GM12878 (cell line): ENCODE measurements around the gene IL32. TPM values are rescaled to one million over a fixed set of nuclear protein-coding genes. Genes with fewer than 3 reads are reported as not detected.

Experiments used
- ATAC-seq: fragments of 200-7000 bp; cut with Tn5 transposase; 3 replicates; pipeline ENCODE4 v1.9.1; 2020; ENCODE audit warnings: mild to moderate bottlenecking, moderate library complexity
- BruUV-seq: library from RNA; stranded (reverse); fragments of 400-500 nt; replicated peaks from 2 replicates; lab custom pipeline; 2021; lab: Mats Ljungman, UMichigan
- CTCF ChIA-PET: fragments of 300-600 bp; sonication (Branson Sonifier 250); formaldehyde crosslinking; extraction: SDS; loops from one replicate; lab custom pipeline; 2021; ENCODE audit warnings: inconsistent platforms; lab: Yijun Ruan, JAX
- POLR2A ChIA-PET: fragments of 350-600 bp; formaldehyde crosslinking; extraction: SDS; loops from one replicate; lab custom pipeline; 2021; ENCODE audit warnings: inconsistent platforms; lab: Charles Lee
- RAD21 ChIA-PET: fragments of 300-600 bp; sonication (Branson Sonifier 250); formaldehyde crosslinking; loops from one replicate; lab custom pipeline; 2023; ENCODE audit warnings: antibody characterized with exemption; ENCODE audit not compliant: unreplicated experiment; lab: Charles Lee
- SMC1A ChIA-PET: fragments of 300-600 bp; sonication (Branson Sonifier 250); formaldehyde crosslinking; loops from one replicate; lab custom pipeline; 2023; ENCODE audit not compliant: unreplicated experiment, uncharacterized antibody; lab: Charles Lee
- DNase-seq: peaks from one replicate; pipeline ENCODE4 v3.0.0-alpha.2; 2011; ENCODE audit warnings: low read depth, low spot score
- FAIRE-seq: peaks from 3 replicates; lab custom pipeline; 2011; peaks lifted over from hg19 to GRCh38; lab: Jason Lieb, UNC
- H2AFZ ChIP-seq: 2 replicates; pipeline ENCODE4 v1.6.0; 2011; ENCODE audit warnings: low read depth, low read length, control low read depth; ENCODE audit not compliant: control insufficient read depth
- H3K27ac ChIP-seq: 2 replicates; pipeline ENCODE4 v1.5.1; 2011; ENCODE audit warnings: control low read depth; ENCODE audit not compliant: control insufficient read depth, insufficient read depth
- H3K27me3 ChIP-seq, 2 experiments: replicated peaks in 1 of 2; 2 replicates each; pipeline versions ENCODE4 v1.6.0 to v1.6.1; 2011; ENCODE audit warnings: low read length in 1 of 2; ENCODE audit not compliant: control insufficient read depth in 2 of 2, insufficient read depth in 2 of 2
- H3K36me3 ChIP-seq, 2 experiments: 2 replicates each; pipeline ENCODE4 v1.5.1; 2011; ENCODE audit warnings: low read length in 1 of 2; ENCODE audit not compliant: control insufficient read depth in 2 of 2, insufficient read depth in 2 of 2
- H3K4me1 ChIP-seq: 2 replicates; pipeline ENCODE4 v1.6.1; 2011; ENCODE audit warnings: mild to moderate bottlenecking, low read length, moderate library complexity, mixed read lengths; ENCODE audit not compliant: control insufficient read depth, insufficient read depth
- H3K4me2 ChIP-seq: 2 replicates; pipeline ENCODE4 v1.6.0; 2011; ENCODE audit warnings: control low read depth; ENCODE audit not compliant: control insufficient read depth, insufficient read depth
- H3K4me3 ChIP-seq: fragments of 200-600 bp; sonication (generic); 2 replicates; pipeline ENCODE4 v1.5.1; 2016
- H3K79me2 ChIP-seq: 2 replicates; pipeline ENCODE4 v1.6.0; 2011; ENCODE audit warnings: low read length; ENCODE audit not compliant: control insufficient read depth, insufficient read depth
- H3K9ac ChIP-seq: 2 replicates; pipeline ENCODE4 v1.8.0; 2011; ENCODE audit warnings: low read length, control low read depth, mixed read lengths; ENCODE audit not compliant: control insufficient read depth, insufficient read depth
- H3K9me3 ChIP-seq: replicated peaks from 3 replicates; pipeline ENCODE4 v1.5.1; 2011; ENCODE audit warnings: mild to moderate bottlenecking, low read length; ENCODE audit not compliant: control insufficient read depth, insufficient read depth
- H4K20me1 ChIP-seq: 2 replicates; pipeline ENCODE4 v1.6.0; 2011; ENCODE audit not compliant: control insufficient read depth, insufficient read depth
- IKZF2 ChIP-seq, 2 experiments: fragments of 450-650 bp; IDR thresholded peaks; 2 replicates each; pipeline ENCODE4 v1.6.1; 2017; ENCODE audit warnings: mild to moderate bottlenecking in 2 of 2, moderate library complexity in 2 of 2
- JUND ChIP-seq: IDR thresholded peaks from 2 replicates; pipeline ENCODE4 v1.6.1; 2012; ENCODE audit warnings: low read depth, mild to moderate bottlenecking, low read length, improper control_type of control experiment, moderate library complexity
- LARP7 ChIP-seq: fragments of 450-650 bp; IDR thresholded peaks from 2 replicates; pipeline ENCODE4 v1.6.1; 2017; ENCODE audit warnings: mild to moderate bottlenecking
- ZNF217 ChIP-seq: fragments of 450-650 bp; IDR thresholded peaks from 2 replicates; pipeline ENCODE4 v1.6.1; 2017; ENCODE audit warnings: antibody characterized with exemption, mild to moderate bottlenecking
- WGBS: methylation state at CpG from one replicate; pipeline ENCODE4 v1.1.6; 2016; ENCODE audit warnings: low lambda C conversion rate; ENCODE audit not compliant: insufficient replicate concordance, insufficient coverage; ENCODE audit errors: missing lambda C conversion rate; 5-methylcytosine and 5-hydroxymethylcytosine counted together
- in situ Hi-C: fragments of 300-500 bp; cut with MboI; formaldehyde crosslinking; loops from 9 replicates; pipeline ENCODE4 v1.14.3; 2018; ENCODE audit warnings: mixed read lengths
- intact Hi-C: fragments of 100-400 bp; cut with micrococcal nuclease; formaldehyde crosslinking; loops from one replicate; pipeline ENCODE4 v1.14.2; 2022; ENCODE audit not compliant: unreplicated experiment
- polyA plus RNA-seq, 11 experiments: library from polyadenylated mRNA; depleted of rRNA in 4 of 11; unstranded in 6 of 11; stranded (reverse) in 5 of 11; fragments of >200 nt; fragmentation: Nextera tagmentation in 4 of 11; fragmentation: Illumina TruSeq in 1 of 11; extraction: Ambion mirVana in 4 of 11; extraction: Trizol in 1 of 11; gene quantifications; 1 replicate in 1 of 11; 2 replicates in 10 of 11; pipeline versions ENCODE4 v1.2.1 to v1.2.3, GENCODE V29; 2011 to 2016; ENCODE audit warnings: inconsistent platforms in 2 of 11, missing spikeins in 2 of 11, low read depth in 1 of 11
- total RNA-seq, 4 experiments: library from RNA; depleted of rRNA in 3 of 4; stranded (reverse); fragments of >200 nt in 3 of 4; fragmentation: Illumina TruSeq in 1 of 4; extraction: Trizol in 1 of 4; gene quantifications; 2 replicates each; pipeline versions ENCODE4 v1.2.1 to v1.2.3, GENCODE V29; 2013 to 2021
- TF ChIP-seq, protein P1 (sequence below): fragments of 450-650 bp; IDR thresholded peaks from 2 replicates; pipeline ENCODE4 v1.6.1; 2017; ENCODE audit warnings: antibody characterized with exemption, mild to moderate bottlenecking, moderate library complexity

Gene IL32
- total and polyA plus RNA-seq, 10 of the 15 experiments (the other 5 are each of a cell fraction or from before 2014, with no cell fraction given) = 27.0 to 122 (median 55.8) TPM

- TF ChIP-seq, protein P1, sequence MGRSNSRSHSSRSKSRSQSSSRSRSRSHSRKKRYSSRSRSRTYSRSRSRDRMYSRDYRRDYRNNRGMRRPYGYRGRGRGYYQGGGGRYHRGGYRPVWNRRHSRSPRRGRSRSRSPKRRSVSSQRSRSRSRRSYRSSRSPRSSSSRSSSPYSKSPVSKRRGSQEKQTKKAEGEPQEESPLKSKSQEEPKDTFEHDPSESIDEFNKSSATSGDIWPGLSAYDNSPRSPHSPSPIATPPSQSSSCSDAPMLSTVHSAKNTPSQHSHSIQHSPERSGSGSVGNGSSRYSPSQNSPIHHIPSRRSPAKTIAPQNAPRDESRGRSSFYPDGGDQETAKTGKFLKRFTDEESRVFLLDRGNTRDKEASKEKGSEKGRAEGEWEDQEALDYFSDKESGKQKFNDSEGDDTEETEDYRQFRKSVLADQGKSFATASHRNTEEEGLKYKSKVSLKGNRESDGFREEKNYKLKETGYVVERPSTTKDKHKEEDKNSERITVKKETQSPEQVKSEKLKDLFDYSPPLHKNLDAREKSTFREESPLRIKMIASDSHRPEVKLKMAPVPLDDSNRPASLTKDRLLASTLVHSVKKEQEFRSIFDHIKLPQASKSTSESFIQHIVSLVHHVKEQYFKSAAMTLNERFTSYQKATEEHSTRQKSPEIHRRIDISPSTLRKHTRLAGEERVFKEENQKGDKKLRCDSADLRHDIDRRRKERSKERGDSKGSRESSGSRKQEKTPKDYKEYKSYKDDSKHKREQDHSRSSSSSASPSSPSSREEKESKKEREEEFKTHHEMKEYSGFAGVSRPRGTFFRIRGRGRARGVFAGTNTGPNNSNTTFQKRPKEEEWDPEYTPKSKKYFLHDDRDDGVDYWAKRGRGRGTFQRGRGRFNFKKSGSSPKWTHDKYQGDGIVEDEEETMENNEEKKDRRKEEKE = no peak
- TF ChIP-seq LARP7 (no peak), IKZF2 (IDR thresholded peaks at IDR 0.05) (no peak), JUND (no peak)
These were observed 15.0 kb upstream of the IL32 start (continued) for GRCh38 chr16:3050487-3050886.

- H4K20me1 ChIP-seq = no peaks in the 10 kb centered on the region
- H3K36me3 ChIP-seq = no peaks in the 10 kb centered on the region
- no peak overlapping the region for H2AFZ ChIP-seq
- 44% methylated on average over 4 of the region's 4 CpGs for WGBS
- BruUV-seq = no TSS peak
- peaks cover 8% of the 10 kb centered on the region for H3K4me1 ChIP-seq
- no peak overlapping the region for H3K4me3 ChIP-seq
- intact Hi-C loops = no loop called here
- no peak overlapping the region for H3K4me2 ChIP-seq
- no peak for TF ChIP-seq ZNF217
- ChIA-PET CTCF (interaction anchor here (0.6 to 5.6 kb wide), 4 partner anchors 8 to 349 kb away, joined by 3 to 28 read pairs (median 14); no protein-coding TSS in a partner anchor), POLR2A (no interaction called here), RAD21 (no interaction called here), SMC1A (no interaction called here)
- ATAC-seq (no peak), DNase-seq (no peak), FAIRE-seq (no peak)
- no peaks in the 10 kb centered on the region for H3K79me2 ChIP-seq
- in situ Hi-C loops = no loop called here
- no peaks in the 10 kb centered on the region for H3K9me3 ChIP-seq
- H3K27ac ChIP-seq = no peak overlapping the region
- H3K27me3 ChIP-seq = no peaks in the 10 kb centered on the region; a peak in 2 of 4 replicates
- H3K9ac ChIP-seq = no peak overlapping the region
These were observed 14.4 kb upstream of the IL32 start for GRCh38 chr16:3051009-3051408.
